GM04503 (cell line): Measurements from ENCODE around the gene RING1.
"Not testable (repeated sequence)": the region's sequence is repeated elsewhere in the genome, so short reads cannot be mapped to it uniquely, and the experiment has no call there.

Source experiments
- DNase-seq: peaks from one replicate; pipeline ENCODE4 v3.0.0-alpha.2; 2012; ENCODE audit warnings: low read depth

Gene RING1

DNA sequence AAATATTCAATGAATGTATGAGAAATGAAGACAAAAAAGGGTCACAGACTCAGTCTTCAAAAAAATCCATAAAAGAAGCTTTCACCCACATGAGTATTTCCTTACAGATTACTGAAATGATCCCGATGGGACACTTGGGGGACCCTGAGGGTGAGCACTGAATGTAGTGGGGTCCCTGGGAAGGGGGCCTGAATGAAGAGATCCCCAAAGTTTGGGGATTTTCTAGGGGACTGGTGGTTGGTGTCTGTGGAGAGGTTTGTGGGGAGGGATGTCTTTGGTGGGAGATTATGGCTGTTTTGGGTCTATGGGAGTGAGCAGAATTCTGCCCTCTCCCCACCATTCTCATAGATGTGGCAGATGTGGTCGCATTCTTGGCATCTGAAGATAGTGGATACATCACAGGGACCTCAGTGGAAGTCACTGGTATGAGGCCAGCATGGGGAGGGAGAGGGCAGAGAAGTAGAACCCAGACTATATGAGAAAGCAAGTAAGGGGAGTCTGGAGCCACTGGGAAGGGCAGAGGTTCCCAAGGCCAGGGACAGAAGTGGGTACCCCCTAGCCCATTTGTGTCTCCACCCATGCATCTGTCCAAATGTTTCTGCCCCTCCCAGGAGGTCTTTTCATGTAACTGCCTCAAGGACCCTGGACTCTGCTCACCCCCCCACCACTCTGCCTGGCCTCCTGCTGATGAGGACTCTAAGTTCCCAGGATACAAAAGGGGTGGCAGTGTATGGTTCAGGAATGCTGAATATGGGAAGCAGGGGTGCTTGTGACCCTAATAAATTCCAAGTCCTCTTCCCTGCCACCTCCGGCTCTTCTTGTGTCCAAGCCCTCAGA, 2.1 kb upstream of the RING1 start:
- no peak for DNase-seq

DNA sequence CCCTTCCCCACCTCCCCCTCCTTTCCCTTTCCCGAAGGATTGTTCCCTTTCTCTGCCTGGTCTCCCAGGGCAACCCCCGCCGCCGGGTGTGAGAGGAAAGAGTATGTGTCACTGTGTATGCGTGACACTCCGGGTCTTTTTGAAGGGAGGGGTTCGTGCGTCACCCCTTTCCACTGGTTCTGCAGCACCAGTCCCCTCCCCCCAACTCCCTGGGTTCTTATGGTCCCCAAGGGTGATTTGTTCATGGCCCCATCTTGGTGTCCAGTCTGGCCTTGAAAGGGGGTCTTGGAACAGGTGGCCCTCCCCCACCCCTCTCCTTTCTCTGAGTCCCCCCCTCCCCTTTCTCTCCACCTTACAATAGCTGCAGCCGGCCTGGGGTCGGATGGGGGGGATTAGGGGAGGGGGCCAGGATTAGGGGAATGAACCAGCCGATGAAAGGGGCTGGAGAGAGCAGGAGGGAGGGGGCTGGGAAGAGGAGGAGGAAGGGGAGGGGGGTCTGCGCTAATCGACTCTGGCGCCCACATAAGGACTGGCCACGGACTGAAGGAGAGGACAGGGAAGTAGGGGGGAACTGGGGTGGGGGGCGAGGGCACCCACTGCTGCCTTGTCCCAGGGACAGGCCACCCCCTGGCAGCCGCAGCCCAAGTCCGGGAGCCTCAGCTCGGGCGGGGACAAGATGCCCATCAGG, 1.3 kb upstream of the RING1 start:
- peak; percentile 31 for DNase-seq

- no peak for DNase-seq
Observed at GRCh38 chr6:33207552-33208090, 679 bp upstream of the RING1 start.

GRCh38 chr6:33209856-33210255, 1.6 kb downstream of the RING1 start:
- DNase-seq = no peak

DNA sequence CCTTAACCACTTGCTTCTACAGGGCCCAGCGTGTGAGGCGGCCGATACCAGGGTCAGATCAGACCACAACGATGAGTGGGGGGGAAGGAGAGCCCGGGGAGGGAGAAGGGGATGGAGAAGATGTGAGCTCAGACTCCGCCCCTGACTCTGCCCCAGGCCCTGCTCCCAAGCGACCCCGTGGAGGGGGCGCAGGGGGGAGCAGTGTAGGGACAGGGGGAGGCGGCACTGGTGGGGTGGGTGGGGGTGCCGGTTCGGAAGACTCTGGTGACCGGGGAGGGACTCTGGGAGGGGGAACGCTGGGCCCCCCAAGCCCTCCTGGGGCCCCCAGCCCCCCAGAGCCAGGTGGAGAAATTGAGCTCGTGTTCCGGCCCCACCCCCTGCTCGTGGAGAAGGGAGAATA, 2.8 kb downstream of the RING1 start:
- DNase-seq = no peak

DNA sequence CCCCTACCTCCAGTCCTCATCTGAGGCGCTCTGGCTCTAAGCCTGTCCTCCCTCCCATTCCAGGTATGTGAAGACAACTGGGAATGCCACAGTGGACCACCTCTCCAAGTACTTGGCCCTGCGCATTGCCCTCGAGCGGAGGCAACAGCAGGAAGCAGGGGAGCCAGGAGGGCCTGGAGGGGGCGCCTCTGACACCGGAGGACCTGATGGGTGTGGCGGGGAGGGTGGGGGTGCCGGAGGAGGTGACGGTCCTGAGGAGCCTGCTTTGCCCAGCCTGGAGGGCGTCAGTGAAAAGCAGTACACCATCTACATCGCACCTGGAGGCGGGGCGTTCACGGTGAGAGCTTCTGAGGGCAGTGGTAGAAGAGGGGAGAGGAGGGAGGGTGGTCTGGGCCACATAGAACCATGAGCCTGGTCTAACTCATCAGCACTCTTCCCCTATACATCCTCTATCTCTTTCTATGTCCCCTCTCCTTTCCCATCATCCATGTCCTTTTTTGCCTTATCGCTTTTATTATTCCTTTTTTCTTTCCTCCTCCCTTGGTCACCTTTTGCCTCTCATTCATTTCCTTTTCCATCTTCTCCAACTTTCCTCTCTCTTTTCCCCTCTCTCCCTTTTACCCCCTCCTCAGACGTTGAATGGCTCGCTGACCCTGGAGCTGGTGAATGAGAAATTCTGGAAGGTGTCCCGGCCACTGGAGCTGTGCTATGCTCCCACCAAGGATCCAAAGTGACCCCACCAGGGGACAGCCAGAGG, 3.5 kb downstream of the RING1 start:
- no peak for DNase-seq

- no peak for DNase-seq
Observed at GRCh38 chr6:33212857-33213165, 4.5 kb downstream of the RING1 start.

GRCh38 chr6:33213166-33213988, 5.1 kb downstream of the RING1 start:
- DNase-seq = no peak

DNA sequence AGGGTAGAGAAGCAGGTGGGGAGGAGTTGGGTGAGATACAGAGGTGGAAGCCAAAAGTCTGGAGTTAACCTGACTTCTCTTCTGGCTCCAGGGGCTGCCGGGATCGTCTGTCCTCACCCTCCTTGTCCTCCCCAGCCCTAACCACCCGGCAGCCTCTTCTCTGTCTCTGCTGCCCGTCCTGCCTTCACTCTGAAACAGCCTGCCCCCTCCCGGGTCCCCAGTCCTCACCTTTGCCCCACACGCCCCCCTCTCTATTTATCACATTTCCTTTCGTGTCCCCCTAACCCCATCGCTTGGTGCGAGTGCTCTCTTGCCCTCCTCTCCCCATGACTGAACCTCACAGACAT, 5.7 kb downstream of the RING1 start:
- no peak for DNase-seq

- DNase-seq = no peak
Observed at GRCh38 chr6:33215271-33216116, 7.2 kb downstream of the RING1 start.

GRCh38 chr6:33216117-33216649, 7.9 kb downstream of the RING1 start:
- no peak for DNase-seq

DNA sequence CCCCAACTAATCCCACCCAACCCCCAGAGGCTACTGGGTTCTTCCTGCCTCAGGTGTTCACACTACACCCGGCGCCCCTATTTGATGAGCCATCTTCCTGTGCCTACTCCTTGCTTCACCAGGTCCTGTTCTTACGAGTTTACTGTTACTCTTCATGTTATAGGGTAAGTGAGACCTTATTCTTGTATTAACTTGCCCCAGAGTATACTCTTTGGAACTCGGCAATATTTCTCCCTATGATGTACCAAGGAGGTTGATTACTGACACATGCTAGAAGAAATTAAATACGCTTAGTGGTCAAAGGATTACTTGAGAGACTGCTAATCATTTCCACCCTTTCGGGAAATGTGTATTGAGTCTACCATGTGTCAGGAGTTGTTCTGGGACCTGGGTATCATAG, 8.9 kb downstream of the RING1 start:
- DNase-seq = no peak

- no peak for DNase-seq
Observed at GRCh38 chr6:33217681-33218080, 9.4 kb downstream of the RING1 start.

DNA sequence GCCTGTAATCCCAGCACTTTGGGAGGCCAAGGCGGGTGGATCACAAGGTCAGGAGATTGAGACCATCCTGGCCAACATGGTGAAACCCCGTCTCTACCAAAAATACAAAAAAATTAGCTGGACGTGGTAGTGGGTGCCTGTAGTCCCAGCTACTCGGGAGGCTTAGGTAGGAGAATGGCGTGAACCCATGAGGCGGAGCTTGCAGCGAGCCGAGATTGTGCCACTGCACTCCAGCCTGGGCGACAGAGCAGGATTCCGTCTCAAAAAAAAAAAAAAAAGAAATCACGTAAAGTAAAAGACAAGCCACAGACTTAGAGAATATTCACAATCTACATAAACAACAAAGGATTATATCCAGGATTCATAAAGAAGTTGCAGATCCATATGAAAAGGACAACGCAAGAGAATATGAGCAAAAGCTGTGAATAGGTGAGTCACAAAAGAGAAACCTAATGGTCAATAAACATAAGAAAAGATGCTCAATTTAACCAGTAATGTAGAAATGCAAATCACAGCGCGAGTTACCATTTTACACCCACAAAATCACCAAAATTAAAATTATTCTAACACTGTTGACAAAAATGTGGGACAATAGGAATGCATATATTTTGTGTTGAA, 18.3 kb downstream of the RING1 start:
- not testable (repeated sequence) for DNase-seq

- no peak for DNase-seq
Observed at GRCh38 chr6:33235221-33235634, 26.9 kb downstream of the RING1 start.

GRCh38 chr6:33236328-33236727, 28.0 kb downstream of the RING1 start:
- DNase-seq = no peak

GRCh38 chr6:33236852-33237251, 28.6 kb downstream of the RING1 start:
- no peak for DNase-seq

DNA sequence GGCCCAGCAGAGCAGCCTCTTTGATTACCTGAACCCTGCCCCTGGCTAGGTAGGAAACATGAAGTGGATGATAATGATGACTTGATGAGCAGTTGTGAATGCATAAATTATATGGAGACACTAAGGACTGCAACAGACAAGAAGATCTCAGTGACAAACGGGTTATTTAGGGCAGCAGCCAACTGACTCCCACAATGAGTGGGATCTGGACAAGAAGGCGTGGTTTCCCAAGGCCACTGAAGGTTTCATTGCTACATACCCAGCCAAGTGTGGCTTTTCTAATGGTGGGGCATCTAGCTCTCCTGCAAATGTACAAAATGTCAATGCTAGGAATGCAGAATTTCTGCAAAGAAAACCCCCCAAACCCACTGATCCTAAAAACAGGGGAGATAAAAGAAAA, 29.4 kb downstream of the RING1 start:
- no peak for DNase-seq

DNA sequence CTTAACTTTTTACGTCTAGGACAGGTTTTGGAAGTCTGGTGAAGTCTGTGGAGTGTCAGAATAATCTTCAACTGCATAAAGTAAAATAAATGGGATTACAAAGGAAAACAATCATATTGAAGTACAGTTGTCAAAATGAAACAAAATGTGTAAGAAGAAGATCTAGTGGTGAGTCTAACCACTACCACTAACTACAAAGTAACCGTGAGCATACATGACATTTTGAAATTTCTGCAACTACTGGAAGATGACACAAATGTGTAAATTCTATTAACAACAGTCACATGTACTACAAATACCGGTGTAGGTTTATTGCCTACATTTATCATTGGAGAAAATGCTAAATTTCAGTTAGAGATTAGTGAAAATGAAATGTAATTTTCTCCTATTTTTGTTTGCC, 33.7 kb downstream of the RING1 start:
- no peak for DNase-seq

- no peak for DNase-seq
Observed at GRCh38 chr6:33243476-33243875, 35.2 kb downstream of the RING1 start.
